Measurements from ENCODE around the gene PTBP1. TPM values are rescaled to one million over a fixed set of nuclear protein-coding genes. Genes with fewer than 3 reads are reported as not detected.

Gene PTBP1
- total RNA-seq, 1 donor from 2014 or later = 386 TPM

- DNase-seq (ENCODE audit: low read depth) = no peak
- Histone ChIP-seq H3K9ac (ENCODE audit: low read length) (no peak overlapping the region), H3K9me3 (ENCODE audit: insufficient read depth, low read depth, low read length) (no peaks in the 10 kb centered on the region), H3K4me3 (ENCODE audit: insufficient read depth, low read depth, low read length) (no peak overlapping the region), H3K79me2 (ENCODE audit: insufficient read depth, low read length) (peaks cover 99% of the 10 kb centered on the region), H3K27ac (ENCODE audit: low read depth, low read length) (no peak overlapping the region), H3K4me1 (ENCODE audit: insufficient read depth, low read length) (peaks cover 37% of the 10 kb centered on the region), H3K4me2 (ENCODE audit: low read length) (no peak overlapping the region), H3K27me3 (ENCODE audit: insufficient read depth, low read length) (no peaks in the 10 kb centered on the region), H2AFZ (ENCODE audit: low read depth, low read length) (no peak overlapping the region), H4K20me1 (ENCODE audit: insufficient read depth, low read length) (peaks cover 99% of the 10 kb centered on the region), H3K36me3 (ENCODE audit: insufficient read depth, low read length) (peaks cover 42% of the 10 kb centered on the region)
- Mint-ChIP-seq H3K4me3 (ENCODE audit: unreplicated experiment) (no peak overlapping the region), H3K9me3 (ENCODE audit: unreplicated experiment) (no peaks in the 10 kb centered on the region), H3K27me3 (ENCODE audit: low read depth, unreplicated experiment) (no peaks in the 10 kb centered on the region), H3K27ac (ENCODE audit: unreplicated experiment) (peak overlapping the region; percentile 26), H3K36me3 (ENCODE audit: low read depth, unreplicated experiment) (peaks cover 15% of the 10 kb centered on the region), H3K4me1 (ENCODE audit: low read depth, unreplicated experiment) (peaks cover 19% of the 10 kb centered on the region)
- no peak for TF ChIP-seq EZH2 (IDR thresholded peaks at IDR 0.05; ENCODE audit: insufficient read depth, low read length)
- TF ChIP-seq, protein P1, sequence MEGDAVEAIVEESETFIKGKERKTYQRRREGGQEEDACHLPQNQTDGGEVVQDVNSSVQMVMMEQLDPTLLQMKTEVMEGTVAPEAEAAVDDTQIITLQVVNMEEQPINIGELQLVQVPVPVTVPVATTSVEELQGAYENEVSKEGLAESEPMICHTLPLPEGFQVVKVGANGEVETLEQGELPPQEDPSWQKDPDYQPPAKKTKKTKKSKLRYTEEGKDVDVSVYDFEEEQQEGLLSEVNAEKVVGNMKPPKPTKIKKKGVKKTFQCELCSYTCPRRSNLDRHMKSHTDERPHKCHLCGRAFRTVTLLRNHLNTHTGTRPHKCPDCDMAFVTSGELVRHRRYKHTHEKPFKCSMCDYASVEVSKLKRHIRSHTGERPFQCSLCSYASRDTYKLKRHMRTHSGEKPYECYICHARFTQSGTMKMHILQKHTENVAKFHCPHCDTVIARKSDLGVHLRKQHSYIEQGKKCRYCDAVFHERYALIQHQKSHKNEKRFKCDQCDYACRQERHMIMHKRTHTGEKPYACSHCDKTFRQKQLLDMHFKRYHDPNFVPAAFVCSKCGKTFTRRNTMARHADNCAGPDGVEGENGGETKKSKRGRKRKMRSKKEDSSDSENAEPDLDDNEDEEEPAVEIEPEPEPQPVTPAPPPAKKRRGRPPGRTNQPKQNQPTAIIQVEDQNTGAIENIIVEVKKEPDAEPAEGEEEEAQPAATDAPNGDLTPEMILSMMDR (IDR thresholded peaks at IDR 0.05; ENCODE audit: insufficient read depth, low read depth, low read length) = no peak
- no peak for FAIRE-seq
Measured at GRCh38 chr19:803686-804418, 6.6 kb downstream of the PTBP1 start.

DNA sequence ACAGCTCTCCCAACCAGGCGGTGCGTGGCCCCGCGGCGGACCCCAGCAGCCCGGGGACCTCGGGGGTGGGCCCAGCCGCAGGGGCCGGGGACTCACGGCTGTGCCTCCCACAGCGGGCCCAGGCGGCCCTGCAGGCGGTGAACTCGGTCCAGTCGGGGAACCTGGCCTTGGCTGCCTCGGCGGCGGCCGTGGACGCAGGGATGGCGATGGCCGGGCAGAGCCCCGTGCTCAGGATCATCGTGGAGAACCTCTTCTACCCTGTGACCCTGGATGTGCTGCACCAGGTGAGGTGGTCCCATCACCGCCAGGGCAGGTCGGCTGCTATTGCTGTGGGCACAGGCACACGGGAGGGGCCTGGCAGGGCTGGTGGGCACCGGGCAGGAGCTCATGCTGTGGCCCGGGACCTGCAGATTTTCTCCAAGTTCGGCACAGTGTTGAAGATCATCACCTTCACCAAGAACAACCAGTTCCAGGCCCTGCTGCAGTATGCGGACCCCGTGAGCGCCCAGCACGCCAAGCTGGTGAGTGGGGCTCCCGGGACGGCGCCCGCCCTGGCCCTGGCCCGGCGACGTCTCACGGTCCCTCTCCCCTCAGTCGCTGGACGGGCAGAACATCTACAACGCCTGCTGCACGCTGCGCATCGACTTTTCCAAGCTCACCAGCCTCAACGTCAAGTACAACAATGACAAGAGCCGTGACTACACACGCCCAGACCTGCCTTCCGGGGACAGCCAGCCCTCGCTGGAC is 7.3 kb downstream of the PTBP1 start:
- TF ChIP-seq EZH2 (IDR thresholded peaks at IDR 0.05; ENCODE audit: insufficient read depth, low read length) = no peak
- TF ChIP-seq, protein P1 (IDR thresholded peaks at IDR 0.05; ENCODE audit: insufficient read depth, low read depth, low read length) = no peak
- Histone ChIP-seq H3K4me2 (ENCODE audit: low read length) (no peak overlapping the region), H3K4me1 (ENCODE audit: insufficient read depth, low read length) (peaks cover 31% of the 10 kb centered on the region), H3K4me3 (ENCODE audit: insufficient read depth, low read depth, low read length) (no peak overlapping the region), H3K27me3 (ENCODE audit: insufficient read depth, low read length) (no peaks in the 10 kb centered on the region), H3K36me3 (ENCODE audit: insufficient read depth, low read length) (peaks cover 42% of the 10 kb centered on the region), H4K20me1 (ENCODE audit: insufficient read depth, low read length) (peaks cover 99% of the 10 kb centered on the region), H3K27ac (ENCODE audit: low read depth, low read length) (no peak overlapping the region), H3K9me3 (ENCODE audit: insufficient read depth, low read depth, low read length) (no peaks in the 10 kb centered on the region), H2AFZ (ENCODE audit: low read depth, low read length) (no peak overlapping the region), H3K9ac (ENCODE audit: low read length) (no peak overlapping the region), H3K79me2 (ENCODE audit: insufficient read depth, low read length) (peaks cover 99% of the 10 kb centered on the region)
- Mint-ChIP-seq H3K36me3 (ENCODE audit: low read depth, unreplicated experiment) (peaks cover 16% of the 10 kb centered on the region), H3K4me3 (ENCODE audit: unreplicated experiment) (no peak overlapping the region), H3K27ac (ENCODE audit: unreplicated experiment) (no peak overlapping the region), H3K27me3 (ENCODE audit: low read depth, unreplicated experiment) (no peaks in the 10 kb centered on the region), H3K9me3 (ENCODE audit: unreplicated experiment) (no peaks in the 10 kb centered on the region), H3K4me1 (ENCODE audit: low read depth, unreplicated experiment) (peaks cover 19% of the 10 kb centered on the region)
- FAIRE-seq (no peak), DNase-seq (ENCODE audit: low read depth) (no peak)

Data from astrocyte (in vitro differentiated cells and primary cell).